ENCODE results near the gene MCRIP2. TPM values are rescaled to one million over a fixed set of nuclear protein-coding genes. Genes with fewer than 3 reads are reported as not detected.

Gene MCRIP2
- total and polyA plus RNA-seq, 5 donors from 2014 or later = 10.5 to 23.1 (median 18.2) TPM

DNA sequence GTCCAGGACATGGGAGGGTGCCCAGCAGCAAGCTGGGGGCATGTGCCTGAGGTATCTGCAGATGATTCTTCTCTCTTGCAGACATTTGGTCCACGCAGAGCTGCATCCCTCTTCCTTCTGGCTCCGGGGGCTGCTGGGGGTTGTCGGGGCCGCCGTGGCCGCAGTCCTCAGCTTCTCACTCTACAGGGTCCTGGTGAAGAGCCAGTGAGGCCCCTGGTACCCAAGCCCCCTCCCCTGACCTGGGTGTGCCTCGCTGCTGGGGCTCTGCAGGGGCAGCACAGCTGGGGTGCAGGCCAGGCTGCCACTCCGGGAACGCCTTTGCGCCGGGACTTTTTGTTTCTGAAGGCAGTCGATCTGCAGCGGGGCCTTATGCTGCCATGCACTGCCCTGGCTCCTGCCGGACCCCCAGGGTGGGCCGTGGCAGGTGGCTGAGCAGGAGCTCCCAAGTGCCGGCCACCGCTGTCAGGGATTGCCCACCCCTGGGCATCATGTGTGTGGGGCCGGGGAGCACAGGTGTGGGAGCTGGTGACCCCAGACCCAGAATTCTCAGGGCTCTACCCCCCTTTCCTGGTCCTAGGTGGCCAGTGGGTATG, 31.9 kb downstream of the MCRIP2 start:
- H3K9me3 Mint-ChIP-seq = no peaks in the 10 kb centered on the region
- H3K36me3 Mint-ChIP-seq = no peaks in the 10 kb centered on the region
- no peak overlapping the region for H3K4me3 Mint-ChIP-seq
- H3K36me3 ChIP-seq (ENCODE audit: control insufficient read depth, insufficient read depth, low read length) = peaks cover 17% of the 10 kb centered on the region
- no peak overlapping the region for H3K27ac Mint-ChIP-seq
- H3K27me3 ChIP-seq (ENCODE audit: control insufficient read depth, insufficient read depth, low read length) = no peaks in the 10 kb centered on the region
- no peaks in the 10 kb centered on the region for H3K9me3 ChIP-seq (ENCODE audit: control insufficient read depth in 2 of 2, low read length in 2 of 2)
- ATAC-seq (ENCODE audit: low read depth in 2 of 2) = no peak
- H3K4me1 Mint-ChIP-seq = peaks cover 0 to 19% (median 0%) of the 10 kb centered on the region in 4 donors
- H3K4me1 ChIP-seq (ENCODE audit: control insufficient read depth, insufficient read depth, low read length, poor library complexity, severe bottlenecking) = peaks cover 21% of the 10 kb centered on the region
- H3K27ac ChIP-seq (ENCODE audit: insufficient read depth, low read length, poor library complexity, severe bottlenecking) = no peak overlapping the region
- no peaks in the 10 kb centered on the region for H3K27me3 Mint-ChIP-seq
- H3K4me3 ChIP-seq (ENCODE audit: low read depth, low read length) = no peak overlapping the region
- no peak for DNase-seq

DNA sequence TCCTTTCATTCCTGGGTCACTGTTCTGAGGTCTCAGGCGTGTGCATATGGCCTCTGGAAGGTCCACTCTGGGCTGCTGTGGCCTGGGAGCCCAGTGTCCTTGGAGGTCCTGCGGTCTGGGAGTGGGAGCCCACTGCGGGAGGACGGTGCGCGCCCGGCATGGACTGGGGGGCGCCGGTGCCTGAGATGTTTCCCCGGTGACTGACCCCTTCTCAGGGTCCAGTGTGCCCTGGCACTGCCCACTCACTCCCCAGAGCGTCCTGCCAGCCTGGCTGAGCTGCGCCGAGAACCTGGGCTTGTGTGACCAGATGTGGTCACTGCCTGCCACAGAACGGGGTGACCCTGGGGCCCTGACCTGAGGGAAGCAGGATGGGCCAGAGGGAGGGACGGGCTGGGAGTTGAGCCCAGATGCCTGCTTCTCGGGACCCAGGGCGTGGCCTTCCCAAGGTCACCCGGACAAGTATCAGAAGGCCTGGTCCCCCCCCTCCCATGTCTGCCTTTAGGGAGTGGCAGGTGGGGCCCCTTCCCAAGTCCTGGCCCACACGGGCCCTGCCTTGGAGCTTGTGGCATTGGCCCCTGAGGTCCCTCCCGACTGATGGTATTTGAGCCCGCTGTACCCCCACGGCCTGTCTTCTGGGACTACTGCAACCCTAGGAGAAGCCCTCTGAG, 32.7 kb downstream of the MCRIP2 start:
- no peaks in the 10 kb centered on the region for H3K36me3 Mint-ChIP-seq
- Histone ChIP-seq H3K4me1 (ENCODE audit: control insufficient read depth, insufficient read depth, low read length, poor library complexity, severe bottlenecking) (peaks cover 18% of the 10 kb centered on the region), H3K27ac (ENCODE audit: insufficient read depth, low read length, poor library complexity, severe bottlenecking) (no peak overlapping the region), H3K27me3 (ENCODE audit: control insufficient read depth, insufficient read depth, low read length) (no peaks in the 10 kb centered on the region), H3K9me3 (ENCODE audit: control insufficient read depth in 2 of 2, low read length in 2 of 2) (no peaks in the 10 kb centered on the region), H3K36me3 (ENCODE audit: control insufficient read depth, insufficient read depth, low read length) (peaks cover 17% of the 10 kb centered on the region), H3K4me3 (ENCODE audit: low read depth, low read length) (no peak overlapping the region)
- H3K4me1 Mint-ChIP-seq = peaks cover 0 to 18% (median 3%) of the 10 kb centered on the region in 4 donors
- H3K27ac Mint-ChIP-seq = no peak overlapping the region
- peak overlapping the region in 3 of 4 donors; percentile 24 to 92 (median 60) for H3K4me3 Mint-ChIP-seq
- H3K9me3 Mint-ChIP-seq = no peaks in the 10 kb centered on the region
- ATAC-seq (ENCODE audit: low read depth in 2 of 2) = no peak
- DNase-seq = no peak
- no peaks in the 10 kb centered on the region for H3K27me3 Mint-ChIP-seq

DNA sequence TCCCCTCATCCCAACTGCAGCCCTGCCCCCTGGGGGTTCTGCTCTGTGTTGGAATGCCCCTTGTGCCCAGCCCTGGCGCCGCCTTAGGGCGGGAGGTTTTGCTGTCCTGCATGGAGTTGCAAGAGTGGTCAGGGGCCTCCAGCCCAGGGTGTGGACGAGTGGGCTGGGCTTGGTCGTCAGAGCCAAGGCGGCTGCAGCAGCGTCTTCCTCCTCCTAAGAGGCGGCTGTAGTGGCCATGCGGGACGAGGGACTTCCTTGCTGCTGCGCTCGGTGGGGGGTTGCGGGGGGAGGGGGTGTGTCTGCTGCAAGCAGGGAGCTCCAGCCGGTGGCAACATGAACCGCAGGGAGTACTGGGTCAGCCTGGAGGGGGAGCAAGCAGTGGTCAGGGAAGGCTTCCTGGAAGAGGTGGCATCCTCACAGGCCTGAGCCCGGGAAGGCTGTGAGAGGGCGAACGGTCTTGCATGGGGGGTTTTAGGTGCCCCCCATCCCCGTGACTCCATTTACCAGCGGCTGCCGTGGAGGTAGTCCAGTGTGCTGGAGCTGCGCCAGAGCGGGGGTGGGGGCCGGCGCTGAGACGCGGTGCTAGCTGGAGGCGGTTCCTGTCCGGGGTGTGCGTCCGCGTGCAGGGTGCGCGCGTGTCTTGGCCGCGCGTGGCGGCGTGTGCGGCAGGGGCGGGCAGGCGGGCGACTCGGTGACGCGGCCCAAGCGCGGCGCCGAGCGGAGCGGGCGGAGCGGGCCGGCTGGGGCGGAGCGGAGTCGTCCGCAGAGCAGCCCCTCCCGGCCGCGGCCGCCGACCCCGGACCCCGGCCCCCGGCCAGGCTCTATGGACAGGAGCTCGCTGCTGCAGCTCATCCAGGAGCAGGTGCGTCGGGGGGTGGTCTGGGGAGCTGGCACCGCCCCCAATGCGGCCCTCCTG, 33.6 kb downstream of the MCRIP2 start, which contains the start of gene RHBDL1:
Gene RHBDL1 (plus strand): TSS at position 704 of the 916 bp plus-strand sequence. CDS start 120 bp downstream, at position 824.
- H3K9me3 ChIP-seq (ENCODE audit: control insufficient read depth in 2 of 2, low read length in 2 of 2) = no peaks in the 10 kb centered on the region
- no peak within 1 kb of the TSS for H3K4me3 ChIP-seq (ENCODE audit: low read depth, low read length)
- H3K27ac ChIP-seq (ENCODE audit: insufficient read depth, low read length, poor library complexity, severe bottlenecking) = no peak within 1 kb of the TSS
- ATAC-seq (ENCODE audit: low read depth in 2 of 2) = no peak
- Mint-ChIP-seq H3K4me1 (peaks cover 0 to 20% (median 3%) of the 10 kb centered on the region in 4 donors), H3K36me3 (no peaks in the 10 kb centered on the region), H3K27me3 (no peaks in the 10 kb centered on the region), H3K27ac (peak within 1 kb of the TSS in 1 of 3 donors; percentile 14), H3K4me3 (peak within 1 kb of the TSS in 3 of 4 donors; percentile 60 to 92 (median 65)), H3K9me3 (no peaks in the 10 kb centered on the region)
- DNase-seq = no peak
- H3K27me3 ChIP-seq (ENCODE audit: control insufficient read depth, insufficient read depth, low read length) = no peaks in the 10 kb centered on the region
- H3K36me3 ChIP-seq (ENCODE audit: control insufficient read depth, insufficient read depth, low read length) = peaks cover 16% of the 10 kb centered on the region
- H3K4me1 ChIP-seq (ENCODE audit: control insufficient read depth, insufficient read depth, low read length, poor library complexity, severe bottlenecking) = peaks cover 19% of the 10 kb centered on the region

DNA sequence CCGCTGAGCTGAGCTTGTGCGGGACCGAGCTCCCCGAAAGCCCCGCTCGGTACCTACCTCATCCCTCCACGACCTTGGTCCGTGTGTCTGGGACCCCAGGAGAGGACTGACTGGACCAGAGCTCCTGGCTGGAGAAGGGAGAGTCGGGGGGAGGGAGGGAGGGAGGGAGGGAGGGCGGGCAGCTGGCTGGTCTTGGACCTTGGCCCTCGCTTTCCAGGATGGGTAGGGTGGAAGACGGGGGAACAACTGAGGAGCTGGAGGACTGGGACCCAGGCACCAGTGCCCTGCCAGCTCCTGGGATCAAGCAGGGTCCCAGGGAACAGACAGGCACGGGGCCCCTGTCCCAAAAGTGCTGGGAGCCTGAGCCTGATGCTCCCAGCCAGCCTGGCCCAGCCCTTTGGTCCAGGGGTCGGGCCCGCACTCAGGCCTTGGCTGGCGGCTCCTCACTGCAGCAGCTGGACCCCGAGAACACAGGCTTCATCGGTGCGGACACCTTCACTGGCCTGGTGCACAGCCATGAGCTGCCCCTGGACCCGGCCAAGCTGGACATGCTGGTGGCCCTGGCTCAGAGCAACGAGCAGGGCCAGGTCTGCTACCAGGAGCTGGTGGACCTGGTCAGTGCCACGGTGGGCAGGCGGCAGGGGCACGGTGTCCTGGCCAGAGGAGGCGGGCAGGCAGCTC, 34.4 kb downstream of the MCRIP2 start:
- Mint-ChIP-seq H3K4me3 (no peak overlapping the region), H3K9me3 (no peaks in the 10 kb centered on the region)

DNA sequence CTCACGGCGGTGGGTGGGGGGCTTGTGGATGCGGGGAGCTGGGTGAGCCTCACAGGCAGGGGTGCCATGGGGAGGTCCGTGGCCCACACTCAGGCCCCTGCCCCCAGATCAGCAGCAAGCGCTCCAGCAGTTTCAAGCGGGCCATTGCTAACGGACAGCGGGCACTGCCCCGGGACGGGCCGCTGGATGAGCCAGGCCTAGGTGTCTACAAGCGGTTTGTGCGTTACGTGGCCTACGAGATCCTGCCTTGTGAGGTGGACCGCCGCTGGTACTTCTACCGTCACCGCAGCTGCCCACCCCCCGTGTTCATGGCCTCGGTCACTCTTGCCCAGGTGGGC, 34.9 kb downstream of the MCRIP2 start:
- Histone ChIP-seq H3K36me3 (ENCODE audit: control insufficient read depth, insufficient read depth, low read length) (peaks cover 9% of the 10 kb centered on the region), H3K4me1 (ENCODE audit: control insufficient read depth, insufficient read depth, low read length, poor library complexity, severe bottlenecking) (peaks cover 31% of the 10 kb centered on the region), H3K27ac (ENCODE audit: insufficient read depth, low read length, poor library complexity, severe bottlenecking) (no peak overlapping the region), H3K4me3 (ENCODE audit: low read depth, low read length) (no peak overlapping the region), H3K27me3 (ENCODE audit: control insufficient read depth, insufficient read depth, low read length) (no peaks in the 10 kb centered on the region), H3K9me3 (ENCODE audit: control insufficient read depth in 2 of 2, low read length in 2 of 2) (no peaks in the 10 kb centered on the region)
- DNase-seq (no peak), ATAC-seq (ENCODE audit: low read depth in 2 of 2) (no peak)
- Mint-ChIP-seq H3K27me3 (no peaks in the 10 kb centered on the region), H3K4me1 (peaks cover 0 to 25% (median 3%) of the 10 kb centered on the region in 4 donors), H3K9me3 (no peaks in the 10 kb centered on the region), H3K36me3 (no peaks in the 10 kb centered on the region), H3K4me3 (peak overlapping the region in 3 of 4 donors; percentile 2 to 43 (median 29)), H3K27ac (no peak overlapping the region)

More for the DNA sequence above, 34.4 kb downstream of the MCRIP2 start:
- Histone ChIP-seq H3K27ac (ENCODE audit: insufficient read depth, low read length, poor library complexity, severe bottlenecking) (no peak overlapping the region), H3K27me3 (ENCODE audit: control insufficient read depth, insufficient read depth, low read length) (no peaks in the 10 kb centered on the region), H3K4me1 (ENCODE audit: control insufficient read depth, insufficient read depth, low read length, poor library complexity, severe bottlenecking) (peaks cover 26% of the 10 kb centered on the region), H3K9me3 (ENCODE audit: control insufficient read depth in 2 of 2, low read length in 2 of 2) (no peaks in the 10 kb centered on the region), H3K36me3 (ENCODE audit: control insufficient read depth, insufficient read depth, low read length) (peaks cover 13% of the 10 kb centered on the region), H3K4me3 (ENCODE audit: low read depth, low read length) (no peak overlapping the region)
- DNase-seq (no peak), ATAC-seq (ENCODE audit: low read depth in 2 of 2) (no peak)
- Mint-ChIP-seq H3K36me3 (no peaks in the 10 kb centered on the region), H3K27ac (peak overlapping the region in 1 of 3 donors; percentile 14), H3K4me1 (peaks cover 0 to 21% (median 3%) of the 10 kb centered on the region in 4 donors), H3K27me3 (no peaks in the 10 kb centered on the region)

DNA sequence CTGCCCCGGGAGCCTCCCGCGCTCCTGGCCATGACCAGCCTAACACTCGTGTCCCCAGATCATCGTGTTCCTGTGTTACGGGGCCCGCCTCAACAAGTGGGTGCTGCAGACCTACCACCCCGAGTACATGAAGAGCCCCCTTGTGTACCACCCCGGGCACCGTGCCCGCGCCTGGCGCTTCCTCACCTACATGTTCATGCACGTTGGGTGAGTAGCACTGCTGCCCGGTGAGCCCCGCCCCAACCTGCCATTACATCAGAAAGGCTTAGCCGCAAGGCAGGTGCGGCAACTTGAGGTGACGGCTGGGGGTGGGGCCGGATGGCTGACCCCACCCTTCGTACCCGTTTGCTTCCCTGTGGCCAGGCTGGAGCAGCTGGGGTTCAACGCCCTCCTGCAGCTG, 35.3 kb downstream of the MCRIP2 start:
- peak overlapping the region in 3 of 4 donors; percentile 29 to 43 (median 43) for H3K4me3 Mint-ChIP-seq
- H3K4me1 Mint-ChIP-seq = peaks cover 0 to 28% (median 3%) of the 10 kb centered on the region in 4 donors
- H3K27ac Mint-ChIP-seq = no peak overlapping the region
- no peak for DNase-seq
- H3K4me1 ChIP-seq (ENCODE audit: control insufficient read depth, insufficient read depth, low read length, poor library complexity, severe bottlenecking) = peaks cover 34% of the 10 kb centered on the region
- no peaks in the 10 kb centered on the region for H3K27me3 ChIP-seq (ENCODE audit: control insufficient read depth, insufficient read depth, low read length)
- no peaks in the 10 kb centered on the region for H3K36me3 Mint-ChIP-seq
- no peak overlapping the region for H3K27ac ChIP-seq (ENCODE audit: insufficient read depth, low read length, poor library complexity, severe bottlenecking)
- no peak overlapping the region for H3K4me3 ChIP-seq (ENCODE audit: low read depth, low read length)
- no peaks in the 10 kb centered on the region for H3K9me3 Mint-ChIP-seq
- no peaks in the 10 kb centered on the region for H3K27me3 Mint-ChIP-seq
- no peaks in the 10 kb centered on the region for H3K9me3 ChIP-seq (ENCODE audit: control insufficient read depth in 2 of 2, low read length in 2 of 2)
- peaks cover 11% of the 10 kb centered on the region for H3K36me3 ChIP-seq (ENCODE audit: control insufficient read depth, insufficient read depth, low read length)
- ATAC-seq (ENCODE audit: low read depth in 2 of 2) = no peak
